ENCODE data around the gene KCNG2.

The KCNG2 gene

GRCh38 chr18:79847606-79848293, 50.0 kb downstream of the KCNG2 start:
- no peak overlapping the region for H3K4me3 ChIP-seq (ENCODE audit: control insufficient read depth, low read depth, low read length)
- TF ChIP-seq, protein P1, sequence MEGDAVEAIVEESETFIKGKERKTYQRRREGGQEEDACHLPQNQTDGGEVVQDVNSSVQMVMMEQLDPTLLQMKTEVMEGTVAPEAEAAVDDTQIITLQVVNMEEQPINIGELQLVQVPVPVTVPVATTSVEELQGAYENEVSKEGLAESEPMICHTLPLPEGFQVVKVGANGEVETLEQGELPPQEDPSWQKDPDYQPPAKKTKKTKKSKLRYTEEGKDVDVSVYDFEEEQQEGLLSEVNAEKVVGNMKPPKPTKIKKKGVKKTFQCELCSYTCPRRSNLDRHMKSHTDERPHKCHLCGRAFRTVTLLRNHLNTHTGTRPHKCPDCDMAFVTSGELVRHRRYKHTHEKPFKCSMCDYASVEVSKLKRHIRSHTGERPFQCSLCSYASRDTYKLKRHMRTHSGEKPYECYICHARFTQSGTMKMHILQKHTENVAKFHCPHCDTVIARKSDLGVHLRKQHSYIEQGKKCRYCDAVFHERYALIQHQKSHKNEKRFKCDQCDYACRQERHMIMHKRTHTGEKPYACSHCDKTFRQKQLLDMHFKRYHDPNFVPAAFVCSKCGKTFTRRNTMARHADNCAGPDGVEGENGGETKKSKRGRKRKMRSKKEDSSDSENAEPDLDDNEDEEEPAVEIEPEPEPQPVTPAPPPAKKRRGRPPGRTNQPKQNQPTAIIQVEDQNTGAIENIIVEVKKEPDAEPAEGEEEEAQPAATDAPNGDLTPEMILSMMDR (conservative IDR thresholded peaks at IDR 0.05; ENCODE audit: control insufficient read depth, insufficient read depth, low read depth, low read length): no peak
- DNase-seq (ENCODE audit: low read depth): no peak

DNA sequence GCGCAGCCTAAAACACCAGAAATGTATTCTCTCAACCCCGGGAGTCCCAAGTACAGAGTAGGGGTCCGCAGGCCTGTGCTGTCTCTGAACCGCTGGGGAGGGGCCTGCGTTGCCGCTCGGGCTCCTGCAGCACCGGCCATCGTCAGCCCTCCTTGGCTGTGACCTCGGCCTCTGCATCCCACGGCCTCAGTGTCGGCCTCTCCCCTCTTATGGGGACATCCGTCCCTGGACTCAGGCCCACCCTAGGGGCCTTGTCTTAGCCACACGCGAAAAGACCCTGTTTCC, 50.5 kb downstream of the KCNG2 start:
- no peak for DNase-seq (ENCODE audit: low read depth)
- TF ChIP-seq, protein P1 (conservative IDR thresholded peaks at IDR 0.05; ENCODE audit: control insufficient read depth, insufficient read depth, low read depth, low read length): no peak
- no peak overlapping the region for H3K4me3 ChIP-seq (ENCODE audit: control insufficient read depth, low read depth, low read length)

GRCh38 chr18:79848579-79849327, 51.0 kb downstream of the KCNG2 start:
- no peak for DNase-seq (ENCODE audit: low read depth)
- TF ChIP-seq, protein P1 (conservative IDR thresholded peaks at IDR 0.05; ENCODE audit: control insufficient read depth, insufficient read depth, low read depth, low read length): no peak
- H3K4me3 ChIP-seq (ENCODE audit: control insufficient read depth, low read depth, low read length): no peak overlapping the region

- TF ChIP-seq, protein P1 (conservative IDR thresholded peaks at IDR 0.05; ENCODE audit: control insufficient read depth, insufficient read depth, low read depth, low read length): no peak
- no peak for DNase-seq (ENCODE audit: low read depth)
- no peak overlapping the region for H3K4me3 ChIP-seq (ENCODE audit: control insufficient read depth, low read depth, low read length)
Measured at GRCh38 chr18:79849328-79850207, 51.8 kb downstream of the KCNG2 start.

- no peak overlapping the region for H3K4me3 ChIP-seq (ENCODE audit: control insufficient read depth, low read depth, low read length)
- TF ChIP-seq, protein P1 (conservative IDR thresholded peaks at IDR 0.05; ENCODE audit: control insufficient read depth, insufficient read depth, low read depth, low read length): no peak
- DNase-seq (ENCODE audit: low read depth): no peak
Measured at GRCh38 chr18:79850731-79851130, 53.0 kb downstream of the KCNG2 start.

GRCh38 chr18:79851489-79851888, 53.8 kb downstream of the KCNG2 start:
- no peak overlapping the region for H3K4me3 ChIP-seq (ENCODE audit: control insufficient read depth, low read depth, low read length)
- TF ChIP-seq, protein P1 (conservative IDR thresholded peaks at IDR 0.05; ENCODE audit: control insufficient read depth, insufficient read depth, low read depth, low read length): no peak
- DNase-seq (ENCODE audit: low read depth): no peak

Data from fibroblast of mammary gland (primary cell).